AG04450 (cell line): ENCODE measurements around the gene KCTD14. TPM values are rescaled to one million over a fixed set of nuclear protein-coding genes. Genes with fewer than 3 reads are reported as not detected.

Source experiments
- CTCF ChIA-PET: fragments of 300-600, 350-600 bp; formaldehyde crosslinking; extraction: SDS; loops from one replicate; lab custom pipeline; 2022; ENCODE audit warnings: antibody characterized with exemption, inconsistent platforms; lab: Charles Lee
- POLR2A ChIA-PET: fragments of 350-600 bp; formaldehyde crosslinking; extraction: SDS; loops from one replicate; lab custom pipeline; 2021; ENCODE audit warnings: antibody characterized with exemption, inconsistent platforms; lab: Yijun Ruan, JAX
- DNase-seq: peaks from one replicate; pipeline ENCODE4 v3.0.0-alpha.2; 2011; ENCODE audit warnings: low read depth, low spot score
- H3K27ac ChIP-seq: one replicate; pipeline ENCODE4 v1.5.1; 2012; ENCODE audit warnings: low read depth, low read length, control low read depth
- H3K27me3 ChIP-seq: one replicate; pipeline ENCODE4 v1.6.0; 2012; ENCODE audit warnings: low read length; ENCODE audit not compliant: control insufficient read depth, insufficient read depth
- H3K4me3 ChIP-seq: 2 replicates; pipeline ENCODE4 v1.5.1; 2011; ENCODE audit warnings: mild to moderate bottlenecking, low read depth, low read length, control low read depth
- H3K9me3 ChIP-seq: 2 replicates; pipeline ENCODE4 v1.5.1; 2012; ENCODE audit warnings: low read length; ENCODE audit not compliant: control insufficient read depth, insufficient read depth
- CTCF ChIP-seq: IDR thresholded peaks from 2 replicates; pipeline ENCODE4 v1.5.1; 2011; ENCODE audit warnings: low read depth, low read length, control low read depth, inconsistent platforms
- polyA minus RNA-seq: library from RNA; depleted of rRNA, polyadenylated mRNA; stranded (reverse); fragments of >200 nt; gene quantifications from 2 replicates; pipeline ENCODE4 v1.2.3, GENCODE V29; 2011; rRNA and poly(A)+ RNA removed
- polyA plus RNA-seq: library from polyadenylated mRNA; depleted of rRNA; stranded (reverse); fragments of >200 nt; gene quantifications from 2 replicates; pipeline ENCODE4 v1.2.3, GENCODE V29; 2011; rRNA removed

Gene KCTD14
- polyA plus RNA-seq = 3.1 and 3.3 TPM in 2 replicates
- 2.0 and 2.5 TPM in 2 replicates for polyA minus RNA-seq

- no peak within 1 kb of the TSS for H3K27ac ChIP-seq
- DNase-seq = no peak
- TF ChIP-seq CTCF = no peak
- H3K27me3 ChIP-seq = no peaks in the 10 kb centered on the region
- CTCF ChIA-PET = no interaction called here
- POLR2A ChIA-PET = no interaction called here
- peak within 1 kb of the TSS; percentile 58 for H3K4me3 ChIP-seq
- H3K9me3 ChIP-seq = no peaks in the 10 kb centered on the region; the same call in 1 of the 2 replicates
Measured at GRCh38 chr11:78022397-78023396, at the start of gene KCTD14. KCTD14 (minus strand) TSS chr11:78023276; CDS start chr11:78023249, 27 bp downstream.

- Histone ChIP-seq H3K27me3 (no peaks in the 10 kb centered on the region), H3K27ac (no peak overlapping the region), H3K9me3 (no peaks in the 10 kb centered on the region), H3K4me3 (no peak overlapping the region)
- TF ChIP-seq CTCF = no peak
- no peak for DNase-seq
- ChIA-PET POLR2A (no interaction called here), CTCF (no interaction called here)
Measured at GRCh38 chr11:78072455-78072854, 49.4 kb upstream of the KCTD14 start.

- no peaks in the 10 kb centered on the region for H3K9me3 ChIP-seq
- H3K27me3 ChIP-seq = no peaks in the 10 kb centered on the region
- no peak for DNase-seq
- no peak for TF ChIP-seq CTCF
- no peak overlapping the region for H3K27ac ChIP-seq
- no peak overlapping the region for H3K4me3 ChIP-seq
- CTCF ChIA-PET = no interaction called here
- POLR2A ChIA-PET = no interaction called here
Measured at GRCh38 chr11:78071717-78072116, 48.6 kb upstream of the KCTD14 start.

- no peaks in the 10 kb centered on the region for H3K9me3 ChIP-seq
- no peak overlapping the region for H3K27ac ChIP-seq
- no peak overlapping the region for H3K4me3 ChIP-seq
- DNase-seq = no peak
- ChIA-PET CTCF (no interaction called here), POLR2A (no interaction called here)
- H3K27me3 ChIP-seq = no peaks in the 10 kb centered on the region
- TF ChIP-seq CTCF = no peak
Measured at GRCh38 chr11:78070621-78071020, 47.5 kb upstream of the KCTD14 start.

- H3K9me3 ChIP-seq = no peaks in the 10 kb centered on the region
- TF ChIP-seq CTCF = no peak
- no peak overlapping the region for H3K27ac ChIP-seq
- CTCF ChIA-PET = interaction anchor here (0.6 to 1.4 kb wide), 2 partner anchors 10 to 23 kb away, joined by 3 to 9 read pairs; no protein-coding TSS in a partner anchor
- H3K27me3 ChIP-seq = no peaks in the 10 kb centered on the region
- no peak overlapping the region for H3K4me3 ChIP-seq
- DNase-seq = no peak
- POLR2A ChIA-PET = no interaction called here
Measured at GRCh38 chr11:78069465-78069864, 46.4 kb upstream of the KCTD14 start.
